ENCODE data around the gene AOPEP. TPM values are rescaled to one million over a fixed set of nuclear protein-coding genes. Genes with fewer than 3 reads are reported as not detected.

AOPEP gene
- total and polyA plus RNA-seq, 2 donors (not counting 3 experiments of a cell fraction or from before 2014, with no cell fraction given): 20.2 to 41.6 TPM

DNA sequence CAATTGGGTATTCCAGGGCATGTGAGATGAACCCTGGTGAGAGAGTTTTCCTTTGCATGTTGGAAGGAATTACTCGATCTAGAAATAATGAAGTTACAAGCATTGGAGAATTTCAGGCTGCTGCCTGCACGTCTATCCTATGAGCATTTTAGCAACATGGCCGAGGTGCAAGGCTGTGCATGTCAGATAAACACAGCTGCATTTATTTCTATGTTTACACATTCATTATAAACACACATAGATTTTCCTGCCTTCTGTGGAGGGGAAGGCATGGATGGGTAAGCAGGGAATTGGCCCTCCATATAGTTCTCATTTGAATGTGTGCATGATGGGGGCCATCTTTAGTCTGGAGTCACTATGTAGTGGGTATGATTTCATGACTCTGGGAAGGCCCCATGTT, 42.3 kb downstream of the AOPEP start:
- ChIA-PET CTCF (interaction anchor here (1.2 kb wide), 1 partner anchor 292 kb away, joined by 3 read pairs; no protein-coding TSS in a partner anchor), POLR2A (no interaction called here)
- no peak for TF ChIP-seq POLR2A (IDR thresholded peaks at IDR 0.05; ENCODE audit: low read depth, low read length)
- no peak for TF ChIP-seq FOS (IDR thresholded peaks at IDR 0.05; ENCODE audit: borderline replicate concordance, insufficient read depth, low read length)
- no peak for TF ChIP-seq JUN (IDR thresholded peaks at IDR 0.05; ENCODE audit: borderline replicate concordance, insufficient read depth, insufficient read length, low read depth)
- TF ChIP-seq POLR2AphosphoS5 (IDR thresholded peaks at IDR 0.05; ENCODE audit: insufficient read depth, low read depth, low read length): no peak
- no peak for TF ChIP-seq MYC (IDR thresholded peaks at IDR 0.05; ENCODE audit: low read depth, low read length)
- TF ChIP-seq, protein P1, sequence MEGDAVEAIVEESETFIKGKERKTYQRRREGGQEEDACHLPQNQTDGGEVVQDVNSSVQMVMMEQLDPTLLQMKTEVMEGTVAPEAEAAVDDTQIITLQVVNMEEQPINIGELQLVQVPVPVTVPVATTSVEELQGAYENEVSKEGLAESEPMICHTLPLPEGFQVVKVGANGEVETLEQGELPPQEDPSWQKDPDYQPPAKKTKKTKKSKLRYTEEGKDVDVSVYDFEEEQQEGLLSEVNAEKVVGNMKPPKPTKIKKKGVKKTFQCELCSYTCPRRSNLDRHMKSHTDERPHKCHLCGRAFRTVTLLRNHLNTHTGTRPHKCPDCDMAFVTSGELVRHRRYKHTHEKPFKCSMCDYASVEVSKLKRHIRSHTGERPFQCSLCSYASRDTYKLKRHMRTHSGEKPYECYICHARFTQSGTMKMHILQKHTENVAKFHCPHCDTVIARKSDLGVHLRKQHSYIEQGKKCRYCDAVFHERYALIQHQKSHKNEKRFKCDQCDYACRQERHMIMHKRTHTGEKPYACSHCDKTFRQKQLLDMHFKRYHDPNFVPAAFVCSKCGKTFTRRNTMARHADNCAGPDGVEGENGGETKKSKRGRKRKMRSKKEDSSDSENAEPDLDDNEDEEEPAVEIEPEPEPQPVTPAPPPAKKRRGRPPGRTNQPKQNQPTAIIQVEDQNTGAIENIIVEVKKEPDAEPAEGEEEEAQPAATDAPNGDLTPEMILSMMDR (IDR thresholded peaks at IDR 0.05; ENCODE audit: extremely low read depth in 1 of 2, insufficient read depth in 1 of 2, low read depth in 1 of 2, low read length in 2 of 2): no peak
- TF ChIP-seq EZH2 (IDR thresholded peaks at IDR 0.05; ENCODE audit: borderline replicate concordance, low read depth, low read length, severe bottlenecking): no peak
- no peak for TF ChIP-seq GATA2 (IDR thresholded peaks at IDR 0.05; ENCODE audit: insufficient read depth, insufficient read length, low read depth, low read length)
- no peak for TF ChIP-seq MAX (IDR thresholded peaks at IDR 0.05; ENCODE audit: insufficient read depth, insufficient read length)
- Histone ChIP-seq H3K9me3 (replicated peaks; ENCODE audit: control insufficient read depth, insufficient read depth, low read length) (no peaks in the 10 kb centered on the region), H3K79me2 (ENCODE audit: control insufficient read depth, insufficient read depth, low read length) (no peaks in the 10 kb centered on the region), H3K9ac (replicated peaks; ENCODE audit: extremely low read depth, insufficient read depth, low read length) (no peak overlapping the region), H2AFZ (ENCODE audit: low read depth, low read length) (no peak overlapping the region), H4K20me1 (replicated peaks; ENCODE audit: control insufficient read depth, extremely low read depth, insufficient read depth, low read length) (no peaks in the 10 kb centered on the region), H3K4me1 (ENCODE audit: control insufficient read depth, extremely low read depth, insufficient read depth, low read length) (no peaks in the 10 kb centered on the region), H3K4me2 (ENCODE audit: insufficient read depth, low read length) (no peak overlapping the region), H3K36me3 (ENCODE audit: control insufficient read depth in 2 of 2, extremely low read depth in 1 of 2, insufficient read depth in 2 of 2, low read length in 2 of 2) (no peaks in the 10 kb centered on the region), H3K9me1 (replicated peaks; ENCODE audit: control insufficient read depth, extremely low read depth, insufficient read depth, low read length) (no peaks in the 10 kb centered on the region), H3K27ac (ENCODE audit: insufficient read depth, low read depth, low read length) (no peak overlapping the region), H3K4me3 (replicated peaks in 1 of 3; ENCODE audit: insufficient read depth in 1 of 3, low read depth in 1 of 3, low read length in 3 of 3) (no peak overlapping the region), H3K27me3 (ENCODE audit: control insufficient read depth in 2 of 2, insufficient read depth in 2 of 2, low read length in 2 of 2) (no peaks in the 10 kb centered on the region)
- no peak for DNase-seq (ENCODE audit: low read depth, low spot score)
- dilution Hi-C loops (cut with MboI; ENCODE audit: extremely low pct_ligation_motif_present, low sequenced_read_pairs) (no loop called here), intact Hi-C loops (cut with micrococcal nuclease) (no loop called here)
- no peak for FAIRE-seq
- no TSS peak for BruUV-seq (replicated peaks)

Data from endothelial cell of umbilical vein (primary cell).